ENCODE measurements around the gene PKD1L1.

The PKD1L1 gene

DNA sequence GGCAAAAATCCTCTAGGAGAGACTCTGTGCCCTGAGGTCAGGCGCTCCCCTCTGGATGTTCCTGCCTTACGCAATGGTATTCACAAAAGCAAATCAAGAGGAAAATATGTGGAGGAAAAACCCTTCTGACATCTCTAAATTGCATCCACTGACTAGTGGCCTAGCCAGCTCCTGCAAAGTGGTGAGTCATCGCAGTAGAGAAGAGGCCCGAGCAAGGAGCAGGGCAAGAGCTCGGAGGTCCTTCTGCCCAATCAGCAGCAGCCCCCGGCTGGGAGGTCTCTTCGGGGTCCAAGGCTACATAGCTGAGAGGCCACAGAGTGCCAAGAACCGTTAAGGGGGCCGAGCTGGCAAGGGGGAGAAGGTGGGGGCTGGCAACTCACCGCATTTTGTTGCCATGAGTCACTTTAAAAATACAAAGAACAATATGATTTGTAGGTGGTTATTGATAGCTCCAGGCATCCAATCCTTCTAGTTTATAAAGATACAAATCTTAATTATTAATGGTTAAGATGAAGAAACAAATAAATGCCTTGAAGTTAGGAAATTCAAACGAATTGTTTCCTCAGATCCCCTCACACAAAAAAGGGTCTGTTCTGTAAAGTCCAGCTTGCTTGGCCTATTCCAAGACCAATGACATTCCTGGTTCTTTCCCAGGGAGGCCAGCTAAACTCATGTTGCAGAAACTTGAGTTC lies 161.6 kb downstream of the PKD1L1 start:
- no peak for DNase-seq

DNA sequence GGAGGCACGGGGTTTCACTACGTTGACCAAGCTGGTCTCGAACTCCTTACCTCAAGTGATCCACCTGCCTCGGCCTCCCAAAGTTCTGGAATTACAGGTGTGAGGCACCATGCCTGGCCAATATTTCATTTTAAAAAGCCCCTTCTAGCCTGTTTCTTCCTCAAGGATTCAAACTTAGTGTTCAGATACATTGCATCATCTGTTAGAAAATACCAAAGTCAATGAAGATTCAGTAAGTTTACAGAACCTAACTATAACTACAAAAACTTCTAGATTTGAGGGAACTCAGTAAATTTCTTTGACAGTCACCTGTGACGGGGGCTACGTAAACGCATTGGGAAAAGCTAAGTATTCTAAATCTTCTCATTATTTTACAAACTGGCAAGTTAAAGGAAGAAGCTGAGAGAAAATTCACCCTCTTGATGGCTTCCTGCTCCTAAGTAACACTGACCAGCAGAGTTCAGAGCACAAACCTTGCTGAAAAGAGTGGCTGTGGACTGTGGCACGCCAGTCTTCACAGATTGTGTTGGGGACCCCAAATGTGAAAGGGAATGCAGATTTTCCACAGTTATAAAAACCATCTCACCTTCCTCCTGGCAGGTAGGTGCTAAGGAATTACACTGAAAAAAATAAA lies 162.2 kb downstream of the PKD1L1 start:
- no peak for DNase-seq

DNA sequence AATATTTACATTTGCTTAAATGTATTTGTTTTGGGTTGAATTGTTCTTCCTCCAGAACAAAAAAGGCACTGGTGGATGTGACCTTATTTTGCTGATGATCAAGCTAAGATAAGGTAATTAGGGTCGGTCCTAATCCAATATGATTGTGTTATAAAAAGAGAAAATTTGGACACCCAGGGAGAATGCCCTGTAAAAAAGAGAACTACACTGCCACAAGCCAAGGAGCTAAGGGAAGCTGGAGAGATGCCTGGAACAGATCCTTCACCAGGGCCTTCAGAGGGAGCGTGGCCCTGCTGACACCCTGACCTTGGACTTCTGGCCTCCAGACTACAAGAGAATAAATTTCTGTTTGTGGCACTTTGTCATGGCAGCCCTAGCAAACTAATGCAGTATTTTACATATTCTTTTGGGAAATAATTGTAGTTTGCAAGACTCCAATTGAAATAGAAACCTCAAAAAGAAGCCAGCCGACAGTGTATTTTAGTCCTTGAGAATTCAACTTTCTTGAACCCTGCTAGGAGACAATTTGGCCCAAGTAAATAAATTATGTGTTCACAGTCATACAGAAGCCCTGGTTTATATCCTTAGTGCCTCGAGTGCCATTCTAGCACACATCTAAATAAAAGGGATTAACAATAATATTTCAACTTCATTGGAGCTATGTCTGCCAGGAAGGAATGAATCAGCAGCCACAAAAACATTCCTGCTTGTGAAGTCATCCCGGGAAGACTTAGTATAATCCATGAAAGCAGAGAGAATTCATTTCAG lies 164.6 kb downstream of the PKD1L1 start:
- no peak for DNase-seq

DNA sequence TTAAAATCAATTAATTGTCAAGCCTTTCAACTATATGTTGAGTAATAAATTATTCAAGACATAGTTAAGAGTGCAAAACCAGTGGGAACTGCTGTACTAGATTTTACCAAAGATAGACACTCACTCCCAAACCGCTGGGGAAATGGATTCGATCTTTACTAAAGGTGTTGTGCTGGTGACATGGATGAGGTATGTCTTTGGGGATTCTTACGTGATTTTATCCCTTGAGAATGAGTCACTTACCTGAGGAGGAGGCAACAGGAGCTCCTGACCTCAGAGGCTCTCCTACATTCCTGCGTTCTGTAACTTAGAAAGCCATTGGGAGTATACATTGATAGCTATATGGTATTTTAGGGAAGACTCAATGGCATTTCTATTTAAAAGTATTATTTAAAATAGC lies 165.5 kb downstream of the PKD1L1 start:
- DNase-seq = no peak

DNA sequence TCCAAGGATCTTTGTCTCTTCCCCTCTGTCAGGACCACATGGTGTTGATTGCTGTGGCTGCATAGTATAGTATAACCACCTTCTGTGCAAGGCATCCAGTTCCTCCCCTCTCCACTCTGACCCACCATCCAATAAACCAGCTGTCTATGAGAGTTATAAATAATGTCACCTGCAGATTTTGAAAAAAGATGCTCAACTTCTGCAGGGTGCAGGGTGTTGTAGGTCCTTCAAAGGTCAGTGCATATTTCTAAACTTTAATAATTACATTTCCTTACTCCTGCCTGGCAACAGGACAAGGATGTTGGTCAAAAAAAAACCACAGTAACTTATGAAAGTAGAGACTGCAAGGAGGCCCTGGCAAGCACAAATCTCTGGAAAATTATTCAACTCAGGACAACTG lies 166.2 kb downstream of the PKD1L1 start:
- DNase-seq = no peak

DNA sequence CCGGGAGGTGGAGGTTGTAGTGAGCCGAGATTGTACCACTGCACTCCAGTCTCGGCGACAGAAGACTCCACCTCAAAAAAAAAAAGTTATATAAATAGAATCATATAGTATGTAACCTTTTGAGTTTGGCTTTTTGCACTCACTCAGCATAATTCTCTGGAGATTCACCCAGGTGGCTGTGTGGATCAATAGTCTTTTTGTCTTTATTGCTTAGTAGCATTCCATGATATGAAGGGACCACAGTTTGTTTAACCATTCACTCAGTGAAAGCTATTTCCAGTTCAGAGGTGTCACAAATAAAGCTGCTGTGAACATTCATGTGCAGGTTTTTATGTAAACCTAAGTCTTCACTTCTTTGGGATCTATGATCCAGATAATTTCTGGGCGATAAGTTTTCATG lies 167.7 kb downstream of the PKD1L1 start:
- DNase-seq = no peak

DNA sequence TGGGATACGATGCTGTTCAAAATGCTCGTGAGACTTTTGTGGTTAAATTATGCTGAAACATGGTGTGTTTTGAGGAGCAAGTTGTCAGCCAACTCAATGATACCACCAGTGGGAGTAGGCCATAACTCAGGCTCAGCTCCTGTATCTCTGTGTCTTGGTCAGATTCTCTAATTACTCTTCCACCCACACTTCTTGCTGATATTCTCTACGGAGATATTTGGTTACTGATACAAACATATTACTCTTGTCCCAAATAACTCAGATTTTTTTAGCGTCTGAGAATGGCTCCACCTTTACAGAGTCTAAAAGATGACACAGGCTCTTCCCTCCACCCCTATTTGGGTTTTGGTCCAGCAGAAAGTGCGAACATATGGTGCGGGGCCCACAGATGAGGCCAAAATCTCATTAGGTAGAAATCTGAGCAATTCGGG lies 168.9 kb downstream of the PKD1L1 start:
- DNase-seq = no peak

DNA sequence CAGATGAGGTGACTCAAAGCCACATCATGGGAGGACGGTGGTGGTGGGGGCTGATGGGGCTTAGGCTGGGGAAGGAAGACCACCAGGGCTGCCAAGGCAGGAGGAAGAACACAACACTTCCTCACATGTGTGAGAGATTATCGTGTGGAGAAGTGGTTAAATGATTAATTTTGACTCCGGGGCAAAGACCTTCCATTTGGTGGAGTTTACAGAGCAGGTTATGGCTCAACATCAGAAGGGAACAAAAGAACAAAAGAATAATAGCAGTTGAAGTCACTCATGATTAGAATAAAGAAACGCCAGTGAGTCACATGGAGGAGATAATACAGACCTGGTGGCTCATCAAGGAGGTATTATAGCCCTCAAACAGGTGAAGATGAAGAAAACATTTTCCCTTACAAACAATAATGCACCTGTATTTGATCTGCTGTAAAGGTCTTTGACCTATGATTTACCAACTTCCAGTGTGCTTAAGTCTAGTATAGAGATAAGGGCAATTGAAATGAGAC lies 170.1 kb downstream of the PKD1L1 start:
- no peak for DNase-seq

DNA sequence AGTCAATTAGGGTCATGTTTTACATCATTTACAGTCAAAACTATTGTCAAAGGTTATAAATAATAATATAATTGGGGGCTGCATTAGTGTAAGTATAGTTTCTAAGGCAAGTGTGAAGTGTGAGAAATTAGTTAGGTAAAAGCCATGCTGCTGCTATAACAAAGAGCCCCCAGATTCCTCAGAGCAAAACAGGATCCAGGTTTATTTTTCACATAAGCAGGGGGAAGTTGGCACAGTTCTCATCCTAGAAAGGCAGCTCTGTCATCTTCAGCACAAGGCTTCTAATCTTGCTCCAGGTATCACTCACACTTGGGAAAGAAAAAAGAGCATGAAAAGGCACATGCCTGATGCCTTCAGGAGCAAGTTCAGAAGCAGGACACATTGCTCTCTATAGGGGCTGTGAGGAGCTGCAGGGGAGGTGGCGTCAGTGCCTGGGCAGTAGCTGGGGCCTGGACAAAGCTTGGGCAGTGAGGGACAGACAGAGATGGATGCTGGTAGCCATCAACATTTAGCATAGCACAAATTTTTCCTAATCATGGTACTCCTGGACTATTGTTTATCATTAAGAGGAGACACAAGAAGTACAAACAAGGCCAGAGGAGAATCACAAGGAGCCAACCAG lies 170.6 kb downstream of the PKD1L1 start:
- DNase-seq = no peak

DNA sequence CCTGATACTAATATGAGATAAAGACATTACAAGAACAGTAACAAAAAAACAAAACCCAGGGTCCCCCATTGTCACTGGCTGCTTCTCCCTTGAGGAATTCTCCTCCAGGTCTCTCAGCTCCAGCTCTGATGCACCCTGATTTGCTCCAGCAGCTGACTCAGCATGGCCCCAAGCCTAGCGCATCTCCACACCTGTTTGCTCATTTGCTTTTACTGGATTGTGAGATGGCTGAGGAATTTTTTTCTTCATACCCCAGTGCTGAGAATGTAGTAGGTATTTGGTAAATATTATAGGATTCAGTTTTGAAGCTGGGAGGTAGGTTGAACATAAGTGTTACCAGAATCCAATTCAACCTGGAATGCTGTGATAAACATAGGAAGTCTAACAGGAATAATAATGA lies 171.9 kb downstream of the PKD1L1 start:
- DNase-seq = no peak

DNA sequence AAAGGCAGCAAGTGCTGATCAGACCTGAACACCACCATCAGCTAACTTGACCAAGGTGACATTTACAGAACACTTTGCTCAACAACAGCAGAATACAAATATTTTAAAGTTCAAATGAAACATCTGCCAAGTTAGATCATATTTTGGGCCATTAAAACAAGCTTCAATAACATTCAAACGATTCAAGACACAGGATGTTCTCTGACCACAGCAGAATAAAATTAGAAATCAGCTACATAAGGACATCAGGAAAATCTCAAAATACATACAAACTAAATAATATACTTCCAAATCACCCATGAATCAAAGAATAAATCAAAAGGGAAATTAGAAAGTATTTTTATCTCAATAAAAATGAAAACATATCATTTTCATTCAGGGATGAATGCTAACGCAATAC lies 173.0 kb downstream of the PKD1L1 start:
- no peak for DNase-seq

DNA sequence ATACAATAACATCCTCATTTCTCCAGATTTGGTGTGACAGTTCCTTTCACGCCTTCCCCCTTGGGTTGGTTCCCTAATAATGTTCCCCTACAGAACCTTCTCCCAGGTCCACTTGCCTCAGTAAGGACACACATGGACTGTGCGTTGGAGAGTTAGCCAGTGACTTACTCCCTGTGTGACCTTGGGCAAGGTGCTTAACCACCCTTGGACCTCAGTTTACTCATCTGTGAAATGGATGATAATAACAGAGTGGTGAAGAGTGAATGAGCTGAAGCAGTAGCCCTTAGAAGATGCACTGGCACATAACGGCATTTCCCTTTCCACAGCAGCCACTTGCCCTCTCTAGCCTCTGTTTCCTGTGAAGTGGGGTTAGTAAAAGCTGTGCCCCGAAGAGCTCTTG lies 175.8 kb downstream of the PKD1L1 start:
- DNase-seq = no peak

DNA sequence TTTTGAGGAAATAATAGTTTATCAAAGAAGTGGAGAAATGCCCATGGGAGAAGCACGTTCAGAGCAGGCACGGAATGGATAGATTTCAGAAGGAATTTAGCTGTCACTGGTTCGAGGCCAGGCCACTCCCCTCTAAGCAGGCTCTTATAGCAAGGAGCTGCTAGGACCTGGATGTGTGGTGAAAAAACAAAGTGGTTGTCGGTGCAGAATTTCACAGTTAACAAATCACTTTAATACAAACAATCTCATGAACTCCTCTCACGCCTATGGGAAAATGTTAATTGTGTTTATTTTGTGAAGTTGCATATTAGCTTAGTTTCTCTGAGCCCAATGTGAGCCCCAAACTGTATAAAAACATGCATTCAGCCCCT lies 176.3 kb downstream of the PKD1L1 start:
- no peak for DNase-seq

DNA sequence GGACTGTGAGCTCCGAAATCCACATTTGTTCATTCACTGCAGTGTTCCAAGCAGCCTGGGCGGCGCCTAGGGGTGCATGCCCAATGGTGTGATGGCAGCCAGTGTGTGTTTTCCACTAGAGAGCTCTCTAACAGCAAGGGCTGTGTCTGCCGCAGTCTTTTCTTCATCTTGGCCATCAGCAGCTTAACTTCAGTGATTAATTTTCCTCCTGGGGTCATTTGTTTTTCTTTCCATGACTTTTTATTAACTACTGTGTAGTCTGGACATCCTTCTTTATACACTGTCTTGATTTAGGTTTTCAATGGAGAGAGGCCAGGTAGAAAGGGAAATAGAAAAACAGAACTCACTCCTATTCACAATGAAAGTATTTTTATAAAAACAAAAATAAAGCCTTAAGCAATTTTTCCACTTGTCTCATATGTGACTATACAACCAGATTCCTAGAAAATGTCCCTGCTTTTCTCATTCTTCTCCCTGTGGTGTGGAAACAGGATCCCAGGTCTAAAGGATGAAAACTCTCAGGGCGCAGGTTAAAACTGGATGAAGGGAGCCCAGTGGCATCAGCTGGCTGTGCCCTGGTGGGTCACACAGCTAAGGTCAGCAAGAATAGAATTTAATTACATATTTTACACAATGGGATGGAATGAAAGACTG lies 176.8 kb downstream of the PKD1L1 start:
- DNase-seq = no peak

DNA sequence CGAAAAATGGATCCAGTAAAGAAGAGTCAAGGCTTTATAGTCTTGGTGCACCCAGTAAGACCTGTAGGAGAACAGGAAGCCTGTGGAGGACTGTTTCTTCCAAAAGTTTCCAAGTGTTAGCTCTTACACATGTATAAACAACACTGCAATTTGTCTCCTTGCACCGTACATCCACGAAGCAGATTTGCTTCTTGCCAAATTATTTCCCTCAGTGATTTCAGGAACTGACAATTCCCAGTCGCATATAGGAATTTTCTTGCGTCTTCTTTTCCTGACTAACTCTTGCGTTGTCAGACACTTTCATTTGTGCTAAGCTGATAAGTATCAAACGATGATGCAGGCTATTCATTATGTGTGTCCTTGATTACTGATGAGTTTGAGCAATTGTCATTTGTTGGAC lies 182.1 kb downstream of the PKD1L1 start:
- DNase-seq = no peak

DNA sequence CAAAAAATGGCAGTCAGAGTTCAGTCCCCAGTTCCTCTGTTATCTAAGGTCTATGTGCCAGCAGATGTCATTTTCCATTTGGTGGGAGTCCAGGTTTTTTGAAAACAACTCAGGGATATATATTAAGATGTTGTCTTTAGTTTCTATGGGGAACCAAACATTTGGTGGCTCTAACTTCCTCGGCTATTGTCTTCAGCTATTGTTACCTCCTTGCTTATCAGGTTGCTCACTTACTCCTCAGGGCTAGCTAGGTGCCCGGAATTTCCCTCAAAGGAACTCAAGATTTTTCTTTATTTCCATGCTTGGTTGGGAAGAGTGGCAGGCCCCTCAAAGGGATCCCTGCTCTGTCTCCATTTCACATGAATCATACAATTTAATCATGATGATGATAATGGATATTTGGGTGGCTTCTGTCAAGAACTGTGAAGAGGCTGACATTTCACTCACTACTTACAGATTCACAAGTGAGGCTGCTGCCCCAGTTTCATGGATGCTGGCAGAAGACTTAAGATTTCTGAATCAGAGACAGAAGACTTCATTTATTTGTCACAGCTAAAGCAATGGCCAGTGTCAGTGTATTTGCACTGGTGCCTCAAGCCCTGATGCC lies 182.8 kb downstream of the PKD1L1 start:
- no peak for DNase-seq

DNA sequence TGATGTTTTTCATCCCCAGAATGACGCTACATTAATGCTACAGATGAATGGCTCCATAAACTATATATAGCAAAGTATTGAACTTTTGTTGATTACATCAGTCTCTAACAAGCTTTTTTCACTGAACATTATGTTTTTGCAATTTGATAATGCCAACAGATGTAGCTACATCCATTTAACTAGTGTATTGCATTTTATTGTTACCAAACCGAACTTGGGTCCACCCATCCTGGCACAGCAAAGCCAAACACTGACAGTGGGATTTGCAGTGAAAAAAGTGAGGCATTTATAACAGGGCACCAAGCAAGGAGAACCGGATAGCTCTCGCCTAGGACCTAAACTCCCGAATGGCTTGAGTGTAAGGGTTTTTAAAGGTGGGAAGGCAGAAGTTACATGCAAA lies 183.5 kb downstream of the PKD1L1 start:
- peak; percentile 27 for DNase-seq

DNA sequence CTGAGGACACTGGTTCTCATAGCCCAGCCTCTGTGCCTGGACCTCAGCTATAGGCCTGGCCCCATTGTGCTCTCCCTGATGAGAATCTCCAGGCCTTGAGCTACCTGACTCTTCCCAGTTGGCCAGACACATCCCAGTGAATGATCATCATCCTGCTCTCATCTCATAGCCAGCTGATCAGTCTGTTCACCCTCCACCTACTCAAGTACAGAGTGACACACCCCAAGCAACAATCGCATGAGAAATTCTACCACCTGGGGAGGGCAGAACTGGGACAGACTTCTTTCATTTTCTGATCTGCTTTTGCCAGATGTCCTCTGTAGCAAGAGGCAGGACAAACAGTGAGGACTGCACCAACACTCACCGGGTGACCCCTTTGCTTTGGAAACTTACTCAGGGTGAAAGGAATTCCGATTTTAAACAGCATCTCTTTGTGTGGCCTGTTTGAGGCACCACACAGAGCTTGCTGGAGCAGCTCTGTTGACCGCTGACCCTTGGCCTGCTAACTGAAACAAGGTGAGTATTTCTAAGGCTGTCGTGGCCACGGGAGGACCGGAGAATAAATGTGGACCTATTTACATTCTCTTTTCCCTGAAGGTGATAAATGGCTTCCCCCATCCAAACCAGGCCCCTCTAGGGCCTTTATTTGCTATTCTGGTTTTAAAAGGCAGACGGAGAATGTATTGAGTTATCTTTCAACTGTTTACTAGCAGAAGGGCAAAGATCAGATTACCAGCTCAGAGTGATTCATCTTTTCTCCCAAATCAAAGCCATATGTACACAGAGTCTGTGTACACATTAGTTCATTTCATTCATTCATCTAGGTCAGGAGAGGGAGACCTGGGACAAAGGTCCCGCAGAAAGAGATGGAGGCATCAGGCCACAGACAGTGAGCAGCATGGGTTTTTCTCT lies 184.9 kb downstream of the PKD1L1 start:
- peak; percentile 85 for DNase-seq

DNA sequence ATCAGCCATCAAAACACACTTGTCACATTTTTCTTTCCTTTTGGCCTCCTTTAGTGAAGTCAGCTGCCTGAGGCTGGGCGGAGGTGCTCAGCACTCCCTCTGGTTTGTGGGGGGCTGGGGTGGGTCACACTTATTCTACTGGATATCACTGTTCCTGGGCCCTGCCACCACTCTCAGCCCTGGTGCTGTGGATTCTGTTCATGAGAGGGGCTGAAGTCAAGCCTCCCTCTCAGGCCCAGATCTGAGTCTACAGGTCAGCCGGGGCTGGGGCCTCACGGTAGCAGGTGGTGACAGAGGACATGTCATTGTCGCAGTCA lies 185.6 kb downstream of the PKD1L1 start:
- DNase-seq = no peak

DNA sequence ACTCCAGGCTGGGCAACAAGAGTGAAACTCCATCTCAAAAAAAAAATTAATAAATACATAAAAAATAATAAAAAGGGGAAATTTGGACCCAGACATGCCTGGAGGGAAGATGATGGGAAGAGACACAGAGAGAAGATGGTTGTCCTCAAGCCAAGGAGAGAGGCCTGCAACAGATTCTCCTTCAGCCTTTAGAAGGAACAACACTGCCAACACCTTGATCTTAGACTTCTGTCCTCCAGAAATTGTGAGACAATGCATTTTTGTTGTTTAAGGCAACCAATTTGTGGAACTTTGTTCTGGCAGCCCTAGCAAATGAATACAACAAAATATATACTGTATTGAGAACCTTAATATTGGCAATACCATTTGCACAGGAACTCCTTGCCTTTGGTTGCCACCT lies 186.1 kb downstream of the PKD1L1 start:
- DNase-seq = no peak

DNA sequence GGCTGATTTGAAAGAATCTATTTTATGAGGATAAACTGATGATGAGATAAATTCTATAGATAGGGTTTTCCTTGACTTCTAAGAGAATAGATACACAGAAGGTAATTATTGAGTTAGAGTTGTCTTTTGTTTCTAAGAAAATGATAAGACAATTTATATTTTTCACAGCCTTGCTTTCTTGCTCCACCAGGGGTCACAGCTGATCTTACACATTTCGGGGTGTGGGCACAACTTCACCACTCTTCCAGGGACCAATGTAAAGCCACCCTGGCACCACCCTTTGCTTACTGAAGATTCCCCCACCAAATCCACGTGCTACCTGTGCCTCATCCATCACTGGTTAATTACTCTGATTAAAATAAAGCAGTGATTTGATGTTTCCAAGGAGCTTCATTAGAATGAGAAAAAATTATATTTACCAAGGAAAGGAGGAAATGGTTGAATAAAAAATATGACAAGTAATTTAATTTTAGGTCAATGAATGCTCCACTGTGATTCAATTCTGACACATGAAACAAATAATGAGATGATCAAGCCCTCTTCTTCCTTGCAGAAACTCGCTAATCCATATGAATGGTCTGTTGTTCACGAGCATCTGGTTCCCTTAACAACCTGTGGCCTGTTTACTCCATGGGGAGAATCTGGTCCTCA lies 189.1 kb downstream of the PKD1L1 start:
- DNase-seq = no peak
